DLD1 (cell line): Measurements from ENCODE around the gene CPT1B.
"Not testable (repeated sequence)": the region's sequence is repeated elsewhere in the genome, so short reads cannot be mapped to it uniquely, and the experiment has no call there.

ENCODE experiments used
- in situ Hi-C: cut with HindIII; loops from 2 replicates; pipeline ENCODE4 v1.10.0; 2017; ENCODE audit warnings: low sequenced_read_pairs

Gene CPT1B

GRCh38 chr22:50547263-50547985 is 30.8 kb downstream of the CPT1B start:
- in situ Hi-C loops, result no loop called here

GRCh38 chr22:50546326-50547262 is 31.6 kb downstream of the CPT1B start:
- in situ Hi-C loops, result no loop called here

GRCh38 chr22:50545522-50546325 is 32.5 kb downstream of the CPT1B start, which contains the start of gene KLHDC7B:
Gene KLHDC7B, plus strand, starts transcription at chr22:50545899. Its CDS starts 345 bp downstream, at chr22:50546244.
- in situ Hi-C loops, result no loop called here

GRCh38 chr22:50544746-50545253 is 33.4 kb downstream of the CPT1B start:
- in situ Hi-C loops, result no loop called here

- in situ Hi-C loops, result no loop called here
These were observed 34.0 kb downstream of the CPT1B start for GRCh38 chr22:50544078-50544745.

GRCh38 chr22:50542416-50542927 is 35.8 kb downstream of the CPT1B start:
- in situ Hi-C loops, result no loop called here

GRCh38 chr22:50541667-50542026 is 36.6 kb downstream of the CPT1B start:
- in situ Hi-C loops, result not testable (repeated sequence)

- in situ Hi-C loops, result no loop called here
These were observed 37.8 kb downstream of the CPT1B start for GRCh38 chr22:50540381-50540780.

- in situ Hi-C loops, result no loop called here
These were observed 40.5 kb downstream of the CPT1B start for GRCh38 chr22:50537765-50538164.

GRCh38 chr22:50536226-50536625 is 42.0 kb downstream of the CPT1B start:
- in situ Hi-C loops, result no loop called here

- in situ Hi-C loops, result no loop called here
These were observed 43.1 kb downstream of the CPT1B start for GRCh38 chr22:50535113-50535512.

GRCh38 chr22:50533856-50534711 is 44.1 kb downstream of the CPT1B start:
- in situ Hi-C loops, result not testable (repeated sequence)

- in situ Hi-C loops, result no loop called here
These were observed 45.1 kb downstream of the CPT1B start for GRCh38 chr22:50532824-50533796.

GRCh38 chr22:50531962-50532674 is 46.1 kb downstream of the CPT1B start:
- in situ Hi-C loops, result no loop called here

- in situ Hi-C loops, result no loop called here
These were observed 46.7 kb downstream of the CPT1B start for GRCh38 chr22:50531546-50531961.

- in situ Hi-C loops, result no loop called here
These were observed 47.2 kb downstream of the CPT1B start for GRCh38 chr22:50530877-50531545.

GRCh38 chr22:50530580-50530876 is 47.7 kb downstream of the CPT1B start:
- in situ Hi-C loops, result no loop called here
